ENCODE results near the gene METTL24.
A peak's percentile ranks its signal among the peaks of the same experiment; 100 is the strongest.

METTL24 gene

DNA sequence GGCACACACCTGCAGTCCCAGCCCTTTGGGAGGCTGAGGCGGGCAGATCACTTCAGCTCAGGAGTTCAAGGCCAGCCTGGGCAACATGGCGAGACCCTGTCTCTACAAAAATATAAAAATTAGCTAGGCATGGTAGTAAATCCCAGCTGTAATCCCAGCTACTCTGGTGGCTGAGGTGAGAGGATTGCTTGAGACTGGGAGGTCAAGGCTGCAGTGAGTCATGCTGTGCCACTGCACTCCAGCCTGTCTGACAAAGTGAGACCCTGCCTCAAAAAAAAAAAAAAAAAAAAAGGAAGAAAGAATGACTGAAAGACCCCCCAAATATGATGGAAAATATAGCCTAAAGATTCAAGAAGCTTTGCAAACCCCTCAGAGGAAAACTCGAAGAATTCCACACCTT, 26.8 kb downstream of the METTL24 start:
- H3K9me3 ChIP-seq (replicated peaks; ENCODE audit: low read length): no peaks in the 10 kb centered on the region

DNA sequence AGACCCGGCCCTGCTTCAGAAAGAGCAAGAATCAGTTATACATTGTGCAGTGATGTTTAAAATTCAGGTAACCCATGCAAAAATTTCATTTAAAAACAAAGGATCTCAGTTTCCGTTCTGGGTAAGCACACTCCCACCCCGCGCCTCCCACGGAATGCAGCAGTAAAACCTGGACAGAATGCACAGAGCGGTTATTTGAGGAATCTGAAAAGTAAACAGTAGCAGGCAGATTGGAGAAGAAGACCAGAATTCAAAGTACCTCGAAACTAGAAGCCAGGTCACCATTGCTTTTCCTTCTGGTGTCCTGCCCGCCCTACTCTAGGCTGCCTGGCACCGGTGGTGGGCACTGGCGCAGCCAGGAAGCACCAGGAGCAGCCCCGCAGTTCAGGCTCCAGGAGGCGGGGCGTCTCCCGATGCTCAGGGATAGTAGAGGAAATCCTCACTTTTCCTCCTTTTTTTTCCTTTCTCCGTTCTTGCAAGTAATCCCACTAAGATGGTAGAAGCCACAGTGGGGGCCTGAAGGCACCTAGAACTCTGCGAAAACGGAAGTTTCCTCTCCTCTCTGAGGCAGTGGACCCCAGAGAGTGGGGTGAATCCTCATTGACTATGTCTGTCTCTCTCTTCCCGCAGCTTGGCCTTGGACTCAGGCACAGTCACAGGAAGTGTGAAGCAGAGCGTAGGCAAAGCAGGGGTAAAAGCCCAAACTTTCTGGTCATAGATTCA, 28.3 kb downstream of the METTL24 start:
- Histone ChIP-seq H3K4me2 (ENCODE audit: low read length) (peak overlapping the region; percentile 11), H3K27me3 (ENCODE audit: control insufficient read depth, insufficient read depth, low read length) (peaks cover 12% of the 10 kb centered on the region), H3K9me3 (replicated peaks; ENCODE audit: low read length) (no peaks in the 10 kb centered on the region), H3K4me1 (ENCODE audit: control insufficient read depth, insufficient read depth, low read length) (no peaks in the 10 kb centered on the region), H3K9ac (ENCODE audit: low read depth, low read length) (no peak overlapping the region), H3K36me3 (ENCODE audit: insufficient read depth, low read length) (no peaks in the 10 kb centered on the region), H3K4me3 (ENCODE audit: low read length) (no peak overlapping the region)

More for the DNA sequence above, 26.8 kb downstream of the METTL24 start:
- H3K27me3 ChIP-seq (ENCODE audit: control insufficient read depth, insufficient read depth, low read length): peaks cover 7% of the 10 kb centered on the region
- H3K36me3 ChIP-seq (ENCODE audit: insufficient read depth, low read length): no peaks in the 10 kb centered on the region
- H3K4me3 ChIP-seq (ENCODE audit: low read length): no peak overlapping the region
- no peaks in the 10 kb centered on the region for H3K4me1 ChIP-seq (ENCODE audit: control insufficient read depth, insufficient read depth, low read length)
- no peak overlapping the region for H3K9ac ChIP-seq (ENCODE audit: low read depth, low read length)
- no peak overlapping the region for H3K4me2 ChIP-seq (ENCODE audit: low read length)

DNA sequence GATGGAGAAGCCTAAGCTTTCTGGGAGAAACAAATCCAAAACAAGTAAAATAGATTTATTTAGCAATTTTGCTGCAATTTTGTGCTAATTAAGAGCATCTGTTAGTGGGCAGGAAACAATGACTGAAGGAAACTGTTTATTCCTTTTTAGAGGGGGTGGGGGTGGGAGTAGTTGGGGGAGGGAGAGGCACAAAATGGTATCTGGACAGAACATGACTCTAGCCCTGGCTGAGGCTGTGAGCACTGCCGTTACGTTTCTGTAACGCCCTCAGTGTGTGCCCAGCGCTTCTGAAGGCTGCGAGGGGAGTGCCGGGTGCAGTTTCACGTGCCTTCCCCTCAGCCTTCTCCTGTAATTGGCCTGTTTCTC, 28.8 kb downstream of the METTL24 start:
- Histone ChIP-seq H3K4me1 (ENCODE audit: control insufficient read depth, insufficient read depth, low read length) (no peaks in the 10 kb centered on the region), H3K9me3 (replicated peaks; ENCODE audit: low read length) (no peaks in the 10 kb centered on the region), H3K4me2 (ENCODE audit: low read length) (peak overlapping the region; percentile 11), H3K27me3 (ENCODE audit: control insufficient read depth, insufficient read depth, low read length) (peaks cover 11% of the 10 kb centered on the region), H3K4me3 (ENCODE audit: low read length) (no peak overlapping the region), H3K36me3 (ENCODE audit: insufficient read depth, low read length) (no peaks in the 10 kb centered on the region), H3K9ac (ENCODE audit: low read depth, low read length) (no peak overlapping the region)

DNA sequence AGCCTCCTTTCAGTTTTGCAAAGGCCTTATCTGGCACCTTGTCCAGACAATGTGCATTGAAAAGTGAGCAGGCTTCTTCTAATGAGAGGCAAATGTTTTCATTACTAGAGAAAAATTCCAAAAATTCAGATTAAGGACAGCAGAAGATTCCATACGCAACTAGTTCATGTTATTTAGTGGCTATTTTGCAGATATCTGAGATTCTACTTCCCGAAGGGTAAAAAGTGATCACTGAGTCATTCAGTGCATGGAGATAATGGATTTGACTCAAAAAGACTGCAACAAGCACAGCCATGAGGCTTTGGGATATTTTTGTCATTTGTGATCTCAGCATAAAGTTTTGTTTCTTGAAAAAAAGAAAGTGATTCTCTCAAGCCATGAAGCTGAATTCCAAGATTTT, 29.9 kb downstream of the METTL24 start:
- H3K4me2 ChIP-seq (ENCODE audit: low read length): no peak overlapping the region
- H3K4me3 ChIP-seq (ENCODE audit: low read length): no peak overlapping the region
- no peaks in the 10 kb centered on the region for H3K9me3 ChIP-seq (replicated peaks; ENCODE audit: low read length)
- H3K27me3 ChIP-seq (ENCODE audit: control insufficient read depth, insufficient read depth, low read length): peaks cover 7% of the 10 kb centered on the region
- H3K4me1 ChIP-seq (ENCODE audit: control insufficient read depth, insufficient read depth, low read length): no peaks in the 10 kb centered on the region
- no peak overlapping the region for H3K9ac ChIP-seq (ENCODE audit: low read depth, low read length)
- H3K36me3 ChIP-seq (ENCODE audit: insufficient read depth, low read length): no peaks in the 10 kb centered on the region

DNA sequence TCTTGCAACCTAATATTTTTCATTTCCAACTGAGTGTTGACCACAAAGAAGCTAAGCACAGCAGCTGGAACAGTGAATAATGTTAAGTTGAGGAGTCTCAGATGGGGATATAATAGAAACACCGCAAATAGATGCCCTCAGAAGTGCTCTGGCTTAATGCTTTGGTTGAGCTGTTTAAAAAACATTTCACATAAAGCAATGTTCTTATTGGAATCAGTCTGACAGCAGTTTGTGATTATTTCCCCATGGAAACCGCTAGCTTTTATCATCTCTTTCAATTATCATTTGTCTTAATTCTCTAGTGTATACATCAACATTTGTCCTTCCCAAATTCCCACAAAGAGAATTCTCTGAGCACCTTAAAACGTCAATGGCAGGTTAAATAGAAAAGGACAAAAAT, 30.8 kb downstream of the METTL24 start:
- no peaks in the 10 kb centered on the region for H3K9me3 ChIP-seq (replicated peaks; ENCODE audit: low read length)
- H3K4me3 ChIP-seq (ENCODE audit: low read length): no peak overlapping the region
- H3K4me1 ChIP-seq (ENCODE audit: control insufficient read depth, insufficient read depth, low read length): no peaks in the 10 kb centered on the region
- H3K36me3 ChIP-seq (ENCODE audit: insufficient read depth, low read length): no peaks in the 10 kb centered on the region
- no peak overlapping the region for H3K9ac ChIP-seq (ENCODE audit: low read depth, low read length)
- no peak overlapping the region for H3K4me2 ChIP-seq (ENCODE audit: low read length)
- peaks cover 16% of the 10 kb centered on the region for H3K27me3 ChIP-seq (ENCODE audit: control insufficient read depth, insufficient read depth, low read length)

DNA sequence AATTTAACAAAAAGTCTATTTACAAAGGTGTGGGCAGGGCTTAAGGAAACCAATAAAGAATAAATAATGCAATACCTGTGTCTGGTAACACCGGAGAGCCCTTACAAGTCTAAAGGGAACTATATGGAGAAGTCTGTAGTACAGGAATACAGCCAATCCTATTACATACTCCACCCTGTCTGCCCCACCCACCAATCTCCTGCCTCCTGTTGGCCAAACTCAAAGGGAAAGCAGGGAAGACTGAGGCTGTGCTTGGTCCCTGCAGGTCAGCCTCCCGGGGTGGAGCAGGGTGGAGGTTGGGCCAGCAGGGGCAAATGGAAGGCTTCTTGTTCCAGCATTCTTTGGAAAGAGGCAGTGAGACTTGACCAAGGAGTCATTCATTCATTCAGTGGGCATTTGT, 31.5 kb downstream of the METTL24 start:
- H3K9me3 ChIP-seq (replicated peaks; ENCODE audit: low read length): no peaks in the 10 kb centered on the region
- no peak overlapping the region for H3K9ac ChIP-seq (ENCODE audit: low read depth, low read length)
- no peak overlapping the region for H3K4me3 ChIP-seq (ENCODE audit: low read length)
- no peaks in the 10 kb centered on the region for H3K4me1 ChIP-seq (ENCODE audit: control insufficient read depth, insufficient read depth, low read length)
- H3K36me3 ChIP-seq (ENCODE audit: insufficient read depth, low read length): no peaks in the 10 kb centered on the region
- no peak overlapping the region for H3K4me2 ChIP-seq (ENCODE audit: low read length)
- peaks cover 24% of the 10 kb centered on the region for H3K27me3 ChIP-seq (ENCODE audit: control insufficient read depth, insufficient read depth, low read length)

DNA sequence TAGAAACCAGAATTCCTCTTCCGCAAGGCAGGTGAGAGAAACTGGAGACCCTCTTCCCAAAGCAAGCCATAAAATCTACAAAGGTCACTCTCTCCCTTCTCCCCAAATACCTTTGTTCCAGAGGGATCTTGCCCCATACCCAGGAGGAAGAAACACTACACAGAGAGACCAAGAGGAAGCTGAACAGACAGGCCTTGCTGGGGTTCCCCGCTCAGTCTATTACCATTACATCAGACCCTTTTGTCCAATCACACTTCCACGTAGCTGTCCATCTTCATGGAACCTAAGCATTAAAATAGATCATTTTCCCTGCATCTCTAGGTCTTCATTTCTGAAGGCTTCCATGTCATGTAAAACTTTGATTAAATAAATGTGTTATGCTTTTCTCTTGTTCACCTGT, 32.1 kb downstream of the METTL24 start:
- Histone ChIP-seq H3K36me3 (ENCODE audit: insufficient read depth, low read length) (no peaks in the 10 kb centered on the region), H3K4me1 (ENCODE audit: control insufficient read depth, insufficient read depth, low read length) (no peaks in the 10 kb centered on the region), H3K9me3 (replicated peaks; ENCODE audit: low read length) (no peaks in the 10 kb centered on the region), H3K4me3 (ENCODE audit: low read length) (no peak overlapping the region), H3K4me2 (ENCODE audit: low read length) (no peak overlapping the region), H3K27me3 (ENCODE audit: control insufficient read depth, insufficient read depth, low read length) (peaks cover 29% of the 10 kb centered on the region), H3K9ac (ENCODE audit: low read depth, low read length) (no peak overlapping the region)

DNA sequence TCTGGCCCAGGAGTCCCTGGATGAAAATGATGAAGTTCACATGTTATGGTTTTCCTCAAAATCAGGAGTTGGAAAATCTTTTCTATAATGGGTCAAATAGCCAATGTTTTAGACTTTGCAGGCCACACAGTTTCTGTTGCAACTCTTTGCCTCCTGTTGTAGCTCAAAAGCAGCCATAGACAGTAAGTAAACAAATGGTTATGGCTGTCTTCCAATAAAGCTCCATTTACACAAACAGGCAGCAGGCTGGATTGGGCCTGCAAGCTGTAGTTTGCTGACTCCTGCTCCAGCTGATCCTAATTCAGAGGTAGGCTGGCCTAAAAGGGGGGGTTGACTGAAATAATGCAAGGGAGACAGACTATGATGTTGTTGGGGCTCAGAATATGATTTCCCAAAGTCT, 33.0 kb downstream of the METTL24 start:
- Histone ChIP-seq H3K4me1 (ENCODE audit: control insufficient read depth, insufficient read depth, low read length) (no peaks in the 10 kb centered on the region), H3K9ac (ENCODE audit: low read depth, low read length) (no peak overlapping the region), H3K36me3 (ENCODE audit: insufficient read depth, low read length) (no peaks in the 10 kb centered on the region), H3K4me3 (ENCODE audit: low read length) (no peak overlapping the region), H3K27me3 (ENCODE audit: control insufficient read depth, insufficient read depth, low read length) (peaks cover 29% of the 10 kb centered on the region), H3K9me3 (replicated peaks; ENCODE audit: low read length) (no peaks in the 10 kb centered on the region), H3K4me2 (ENCODE audit: low read length) (no peak overlapping the region)

DNA sequence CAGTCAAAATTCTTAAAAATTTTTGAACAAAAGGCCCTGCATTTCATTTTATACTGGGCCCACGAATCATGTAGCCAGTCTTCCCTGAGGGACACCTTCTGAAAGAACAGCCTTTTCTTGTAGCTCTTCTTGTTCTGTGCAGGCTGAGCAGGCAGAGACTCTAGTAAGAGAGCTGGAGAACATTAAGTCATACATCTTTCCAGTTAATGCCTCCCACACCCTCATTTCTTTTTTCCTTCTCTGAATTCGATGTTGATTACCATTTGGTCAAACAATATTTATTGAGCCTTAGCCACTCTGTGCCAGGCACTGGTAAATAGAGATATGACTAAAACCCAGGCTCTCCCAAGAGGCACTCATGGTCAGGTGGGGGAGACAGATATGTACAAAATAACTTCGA, 33.6 kb downstream of the METTL24 start:
- no peaks in the 10 kb centered on the region for H3K36me3 ChIP-seq (ENCODE audit: insufficient read depth, low read length)
- no peaks in the 10 kb centered on the region for H3K9me3 ChIP-seq (replicated peaks; ENCODE audit: low read length)
- no peak overlapping the region for H3K4me2 ChIP-seq (ENCODE audit: low read length)

DNA sequence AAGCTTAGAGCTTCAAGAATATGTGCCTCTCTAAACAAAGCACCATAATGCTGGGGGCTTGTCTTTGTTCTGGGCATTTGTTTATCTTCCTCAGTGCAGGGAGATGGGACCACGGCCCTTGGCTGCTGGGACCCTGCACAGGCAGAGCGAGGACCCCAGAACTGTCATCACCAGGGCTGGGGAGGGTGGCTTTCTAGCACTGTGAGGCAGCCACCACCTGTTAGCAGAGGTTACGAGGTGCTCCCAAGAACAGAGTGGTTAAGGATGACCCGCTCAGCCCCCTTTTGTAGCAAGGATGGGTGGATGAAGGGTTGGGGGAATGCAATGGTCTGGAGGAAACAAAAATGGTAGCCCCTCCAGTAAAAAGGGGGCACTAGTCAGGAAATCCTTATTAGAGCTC, 34.9 kb downstream of the METTL24 start:
- Histone ChIP-seq H3K4me1 (ENCODE audit: control insufficient read depth, insufficient read depth, low read length) (no peaks in the 10 kb centered on the region), H3K27me3 (ENCODE audit: control insufficient read depth, insufficient read depth, low read length) (peaks cover 29% of the 10 kb centered on the region), H3K4me2 (ENCODE audit: low read length) (no peak overlapping the region), H3K9ac (ENCODE audit: low read depth, low read length) (no peak overlapping the region), H3K9me3 (replicated peaks; ENCODE audit: low read length) (no peaks in the 10 kb centered on the region), H3K36me3 (ENCODE audit: insufficient read depth, low read length) (no peaks in the 10 kb centered on the region), H3K4me3 (ENCODE audit: low read length) (no peak overlapping the region)

More for the DNA sequence above, 33.6 kb downstream of the METTL24 start:
- no peaks in the 10 kb centered on the region for H3K4me1 ChIP-seq (ENCODE audit: control insufficient read depth, insufficient read depth, low read length)
- no peak overlapping the region for H3K4me3 ChIP-seq (ENCODE audit: low read length)
- peaks cover 29% of the 10 kb centered on the region for H3K27me3 ChIP-seq (ENCODE audit: control insufficient read depth, insufficient read depth, low read length)
- H3K9ac ChIP-seq (ENCODE audit: low read depth, low read length): no peak overlapping the region

DNA sequence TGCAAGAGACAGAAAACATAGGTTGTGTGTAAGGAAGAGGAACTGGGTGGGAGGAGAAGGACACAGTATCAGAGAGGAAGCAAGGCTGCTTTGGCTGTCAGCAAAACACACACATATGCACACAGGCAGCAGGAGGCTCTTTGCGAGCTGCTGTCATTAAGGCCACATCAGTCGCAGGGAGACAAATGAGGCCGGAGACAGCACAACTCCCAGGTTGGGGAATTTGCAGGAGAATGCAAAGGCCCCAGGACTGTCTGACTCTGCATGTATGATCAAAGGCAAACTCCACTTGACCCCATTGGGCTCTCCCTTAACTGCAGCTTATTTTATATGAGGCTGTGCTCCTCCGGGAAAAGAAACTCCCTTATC, 35.3 kb downstream of the METTL24 start:
- Histone ChIP-seq H3K9me3 (replicated peaks; ENCODE audit: low read length) (no peaks in the 10 kb centered on the region), H3K4me2 (ENCODE audit: low read length) (no peak overlapping the region), H3K4me3 (ENCODE audit: low read length) (no peak overlapping the region), H3K27me3 (ENCODE audit: control insufficient read depth, insufficient read depth, low read length) (peaks cover 29% of the 10 kb centered on the region), H3K9ac (ENCODE audit: low read depth, low read length) (no peak overlapping the region), H3K36me3 (ENCODE audit: insufficient read depth, low read length) (no peaks in the 10 kb centered on the region), H3K4me1 (ENCODE audit: control insufficient read depth, insufficient read depth, low read length) (no peaks in the 10 kb centered on the region)

DNA sequence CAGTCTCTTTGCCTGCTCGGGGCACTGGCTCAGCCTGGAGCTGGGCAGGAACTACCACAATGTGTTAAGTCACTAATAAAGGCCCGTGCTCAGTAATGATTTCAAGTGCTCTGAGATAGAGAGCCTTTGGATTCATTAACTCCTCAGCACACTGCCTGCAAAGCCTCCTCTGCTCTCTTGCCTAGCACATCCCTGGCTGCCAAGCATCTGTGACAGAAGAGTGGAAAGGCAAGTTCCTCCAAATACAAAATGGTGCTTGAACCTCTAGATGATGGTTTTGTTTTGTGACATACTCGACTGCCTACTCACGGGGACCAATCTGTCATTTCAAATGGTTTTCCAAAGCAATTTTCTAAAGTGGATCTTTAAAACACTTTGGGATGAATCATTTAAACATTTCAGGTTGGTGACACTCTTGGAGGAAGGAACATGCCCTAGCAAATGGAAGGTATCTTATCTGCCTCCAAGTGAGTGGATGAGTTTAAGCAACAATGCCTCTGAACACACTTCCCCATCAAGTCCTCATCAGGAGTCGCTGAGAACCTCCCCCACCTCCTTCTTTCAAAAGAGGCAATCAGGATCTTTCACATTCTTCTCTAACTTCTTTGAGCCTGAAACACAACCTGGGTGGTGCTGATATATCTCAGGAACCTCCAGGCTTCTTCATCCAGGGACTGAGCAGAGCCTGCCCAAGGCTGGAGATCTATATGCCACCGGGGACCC, 35.8 kb downstream of the METTL24 start:
- Histone ChIP-seq H3K4me1 (ENCODE audit: control insufficient read depth, insufficient read depth, low read length) (no peaks in the 10 kb centered on the region), H3K27me3 (ENCODE audit: control insufficient read depth, insufficient read depth, low read length) (peaks cover 29% of the 10 kb centered on the region), H3K9ac (ENCODE audit: low read depth, low read length) (no peak overlapping the region), H3K4me2 (ENCODE audit: low read length) (no peak overlapping the region), H3K36me3 (ENCODE audit: insufficient read depth, low read length) (no peaks in the 10 kb centered on the region), H3K4me3 (ENCODE audit: low read length) (no peak overlapping the region), H3K9me3 (replicated peaks; ENCODE audit: low read length) (no peaks in the 10 kb centered on the region)
